Hematopoietic multipotent progenitor cell treated with erythropoietin and hydrocortisone succinate and interleukin-3 and kit ligand, for 15 days (in vitro differentiated cells): ENCODE measurements around the gene C11orf21.

Experiments used
- DNase-seq: peaks from one replicate; pipeline ENCODE4 v3.0.0-alpha.2; 2015; ENCODE audit warnings: low spot score

C11orf21 gene

DNA sequence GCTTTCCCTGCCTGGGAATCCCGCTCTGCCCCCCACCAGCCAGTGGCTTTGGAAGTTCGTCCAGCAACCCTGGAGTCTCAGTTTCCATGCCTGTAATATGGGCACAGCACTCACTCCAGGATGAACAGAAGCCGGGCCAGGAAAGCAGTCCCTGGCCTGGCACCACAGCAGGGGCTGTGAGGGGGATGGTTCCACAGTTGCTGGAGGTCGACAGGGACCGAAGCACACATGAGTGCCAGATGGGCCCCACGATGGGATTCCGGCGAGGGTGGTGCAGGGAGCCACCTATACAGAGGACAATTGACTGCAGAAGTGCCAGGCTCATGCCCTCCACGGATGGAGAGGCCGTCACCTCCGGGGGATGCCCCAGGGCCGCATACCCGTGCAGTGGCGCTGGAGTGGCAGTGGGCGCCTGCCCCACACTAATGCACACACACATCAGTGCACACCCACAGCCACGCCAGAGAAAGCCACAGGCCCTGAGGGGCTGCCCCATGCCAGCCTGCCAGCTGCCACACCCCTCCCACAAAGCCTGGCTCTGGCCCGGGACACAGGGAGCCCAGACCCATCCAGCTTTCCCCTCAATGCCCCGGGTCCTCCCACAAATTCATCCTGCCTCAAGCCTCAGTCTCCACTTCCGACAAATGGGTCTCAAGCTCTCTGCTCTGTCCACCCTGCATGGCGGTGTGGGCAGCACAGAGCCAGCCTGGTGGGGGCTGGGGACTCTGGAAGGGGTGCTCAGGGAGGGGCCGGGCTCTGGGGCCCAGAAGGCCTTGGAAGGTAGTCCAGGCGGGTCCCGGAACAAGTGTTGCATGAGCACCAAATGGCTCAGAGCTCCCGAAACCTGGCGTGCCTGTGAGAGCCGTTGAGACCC, 41.0 kb downstream of the C11orf21 start:
- no peak for DNase-seq

DNA sequence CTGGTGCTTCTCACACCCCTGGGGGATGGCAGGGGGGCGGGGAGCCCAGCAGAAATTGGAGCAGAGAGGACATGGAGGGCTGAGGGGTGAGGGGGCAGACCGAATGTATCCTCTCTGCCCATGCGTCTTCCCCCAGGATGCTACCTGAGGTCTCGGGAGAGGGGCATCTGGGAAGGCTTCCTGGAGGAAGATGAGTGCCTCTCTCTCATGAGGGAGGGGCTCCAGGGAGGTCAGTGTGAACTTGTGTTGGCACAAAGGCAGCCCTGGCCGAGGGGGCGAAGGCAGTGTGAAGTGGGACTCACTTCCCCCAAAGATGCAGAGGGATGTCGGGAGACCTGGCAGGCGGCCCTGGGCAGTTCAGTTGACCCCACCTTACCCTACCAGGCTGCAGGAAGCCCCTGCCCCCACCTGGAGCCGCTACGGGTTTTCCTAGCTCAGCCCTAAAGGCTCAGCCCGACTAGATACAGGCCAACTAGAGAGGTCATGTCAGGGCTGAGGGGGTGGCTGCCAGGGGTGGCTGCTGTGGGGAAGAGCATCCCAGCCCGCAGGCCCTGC, 41.7 kb downstream of the C11orf21 start:
- no peak for DNase-seq

DNA sequence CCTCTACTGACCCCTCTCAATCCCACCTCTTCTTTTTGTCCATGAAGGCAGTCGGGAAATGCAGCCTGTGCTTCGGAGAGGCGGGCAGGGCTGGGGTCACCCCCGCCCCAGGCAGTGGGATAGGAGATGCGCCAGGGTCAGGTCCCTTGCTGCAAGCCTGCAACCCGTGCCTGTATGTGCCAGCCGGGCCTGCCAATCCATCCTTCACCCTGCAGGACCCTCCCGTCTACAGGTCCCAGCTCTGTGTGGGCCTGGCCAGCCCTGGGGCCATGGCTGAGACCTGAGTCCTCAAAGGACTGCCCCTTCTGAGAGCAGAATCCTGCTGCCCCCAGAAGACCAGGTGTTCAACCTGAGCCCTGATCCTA, 42.3 kb downstream of the C11orf21 start:
- no peak for DNase-seq

GRCh38 chr11:2258501-2259465, 42.9 kb downstream of the C11orf21 start:
- DNase-seq, result no peak

DNA sequence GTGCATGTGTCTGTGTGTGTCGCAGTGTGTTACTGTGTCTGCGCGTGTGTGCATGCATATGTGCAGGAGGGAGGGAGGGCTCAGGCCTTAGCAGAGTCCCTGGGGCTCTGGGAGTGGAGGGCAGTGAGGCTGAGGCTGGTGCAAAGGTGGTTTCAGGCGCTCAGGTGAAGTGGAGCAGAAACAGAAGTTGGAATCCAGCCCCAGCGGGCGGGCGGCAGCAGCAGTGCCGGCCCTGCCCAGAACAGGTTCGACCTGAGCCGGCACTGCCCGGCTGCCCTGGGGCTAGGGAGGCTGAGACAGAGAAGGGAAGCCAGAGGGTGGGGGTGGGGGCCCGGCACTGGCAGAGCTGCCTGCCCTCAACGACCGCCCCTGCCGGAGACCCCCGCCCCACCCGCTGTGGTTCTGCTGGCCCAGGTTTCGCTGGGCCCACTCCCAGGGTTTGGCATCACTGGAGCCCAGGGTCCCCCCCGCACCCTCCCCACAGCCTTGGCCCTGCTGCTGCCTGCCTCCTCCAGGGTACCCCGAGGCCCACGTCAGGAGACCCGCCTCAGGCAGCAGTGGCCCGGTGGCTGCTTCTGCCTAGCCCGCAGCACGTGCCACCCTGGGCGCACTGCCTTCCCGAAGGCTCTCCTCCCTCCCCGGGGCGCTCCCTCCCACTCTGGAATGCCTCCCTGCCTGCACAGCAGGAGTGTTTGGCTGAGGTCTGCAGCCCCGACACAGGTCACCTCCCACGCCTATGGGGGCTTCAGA, 44.6 kb downstream of the C11orf21 start:
- DNase-seq, result no peak

DNA sequence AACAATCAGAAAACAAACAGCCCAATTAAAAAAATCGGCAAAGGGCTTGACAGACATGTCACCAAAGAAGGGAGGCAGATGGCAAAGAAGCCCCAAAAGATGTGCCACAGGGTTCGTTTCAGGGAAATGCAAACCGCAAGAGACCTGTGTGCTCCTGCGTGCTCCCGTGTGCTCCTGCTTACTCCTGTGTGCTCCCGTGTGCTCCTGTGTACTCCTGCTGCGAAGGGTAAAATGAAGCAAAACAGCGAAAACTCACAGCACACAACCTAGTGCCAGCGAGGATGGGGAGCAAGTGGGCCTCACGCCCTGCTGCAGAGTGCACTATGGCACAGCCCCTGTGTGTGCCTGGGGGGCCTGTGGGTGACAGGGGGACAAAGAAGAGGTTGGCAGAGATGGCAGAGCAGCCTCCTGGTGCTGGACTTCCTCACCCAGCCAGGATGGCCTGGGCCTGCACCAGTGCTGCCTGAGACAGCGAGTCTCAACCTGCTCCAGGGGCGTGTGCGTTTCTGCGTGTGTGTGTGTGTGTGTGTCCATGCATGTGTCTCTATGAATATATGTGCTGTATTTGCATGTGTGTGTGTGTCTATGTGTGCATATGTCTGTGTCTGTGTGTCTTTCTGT, 45.3 kb downstream of the C11orf21 start:
- no peak for DNase-seq

DNA sequence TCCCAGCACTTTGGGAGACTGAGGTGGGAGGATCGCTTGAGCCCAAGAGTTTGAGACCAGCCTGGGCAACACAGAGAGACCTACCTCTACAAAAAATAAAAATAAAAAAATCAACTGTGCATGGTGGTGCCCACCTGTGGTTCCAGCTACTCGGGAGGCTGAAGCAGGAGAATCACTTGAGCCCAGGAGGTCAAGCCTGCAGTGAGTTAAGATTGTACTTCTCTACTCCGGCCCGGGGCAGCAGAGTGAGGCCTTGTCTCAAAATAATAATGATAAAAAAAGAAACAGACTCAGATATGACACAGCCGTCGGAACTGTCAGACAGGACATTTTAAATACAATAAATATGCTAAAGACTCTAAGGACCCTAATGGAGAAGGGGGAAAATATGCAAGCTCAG, 49.7 kb downstream of the C11orf21 start:
- DNase-seq, result no peak

DNA sequence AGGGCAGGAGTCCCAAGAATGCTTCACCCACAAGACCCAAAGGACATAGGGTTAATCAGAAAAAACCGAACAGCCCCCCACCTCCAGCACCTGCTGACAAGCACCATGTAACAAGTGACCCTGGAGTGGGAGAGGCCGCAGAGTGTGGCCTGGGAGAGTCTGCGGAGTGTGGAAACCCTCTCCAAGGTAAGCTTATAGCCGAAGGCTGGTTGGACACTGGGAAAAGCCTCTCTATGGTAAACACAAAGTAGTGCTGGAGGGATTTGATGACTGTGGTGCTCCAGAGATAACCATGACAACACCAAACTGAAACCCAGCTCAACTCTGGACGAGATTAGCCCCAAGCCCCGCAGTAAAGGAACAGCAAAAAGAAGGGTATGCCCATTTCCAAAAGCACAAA, 50.6 kb downstream of the C11orf21 start:
- no peak for DNase-seq

GRCh38 chr11:2250485-2250884, 51.2 kb downstream of the C11orf21 start:
- DNase-seq, result no peak

DNA sequence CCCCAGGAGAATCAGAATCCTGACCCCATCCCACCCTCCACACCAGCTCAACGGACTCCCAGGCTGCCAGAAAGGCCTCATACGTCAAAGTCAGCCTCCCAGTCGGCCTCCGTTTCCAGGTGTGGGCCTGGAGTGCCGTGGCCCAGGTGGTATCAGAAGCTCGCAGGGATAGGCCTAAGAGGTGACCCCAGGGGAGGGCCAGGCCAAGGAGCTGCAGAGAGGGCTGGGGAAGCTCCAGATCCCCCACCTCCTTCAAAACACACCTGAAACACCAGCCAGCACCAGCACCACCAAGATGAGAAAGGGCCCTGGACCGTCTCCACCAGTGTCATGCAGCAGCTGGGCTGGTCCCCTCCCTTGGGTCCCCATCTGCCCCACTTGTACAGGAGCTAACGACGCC, 51.7 kb downstream of the C11orf21 start:
- no peak for DNase-seq

DNA sequence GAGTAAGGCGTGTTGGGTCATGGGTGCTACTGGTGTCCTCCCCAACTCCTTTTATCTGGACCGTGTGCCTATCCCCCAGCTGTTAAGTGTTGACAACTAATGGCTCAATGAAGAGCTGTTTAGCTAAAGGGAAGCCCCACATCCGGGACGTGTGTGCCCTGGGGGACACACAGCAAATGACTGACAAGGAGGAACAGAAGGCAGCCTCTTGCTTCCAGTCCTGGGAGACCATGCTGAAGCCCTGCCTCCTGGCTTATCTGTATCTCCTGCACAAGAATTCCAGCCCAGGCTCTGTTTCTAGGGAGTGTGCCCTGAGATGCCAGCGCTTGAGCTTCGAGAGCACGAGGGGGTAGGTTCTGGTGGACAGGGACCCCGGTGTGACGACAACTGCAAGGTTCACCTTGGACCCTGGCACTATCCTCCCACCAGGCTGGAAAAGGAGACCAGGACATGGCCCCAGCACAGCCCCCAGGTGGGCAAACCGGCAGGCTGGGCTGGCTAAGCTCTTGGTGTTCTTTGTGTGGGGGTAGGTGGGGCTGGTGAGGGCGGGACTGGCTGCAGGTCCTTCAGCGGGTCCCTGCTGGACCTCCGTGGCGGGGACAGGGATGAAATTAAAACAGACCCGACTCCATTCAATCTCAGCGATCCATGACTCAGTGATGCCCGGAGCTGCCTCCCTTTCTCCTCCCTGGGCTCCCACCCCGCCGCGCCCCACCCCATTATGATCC, 52.4 kb downstream of the C11orf21 start:
- no peak for DNase-seq

GRCh38 chr11:2248762-2249161, 53.0 kb downstream of the C11orf21 start:
- no peak for DNase-seq

- DNase-seq, result no peak
Observed at GRCh38 chr11:2248242-2248641, 53.5 kb downstream of the C11orf21 start.

DNA sequence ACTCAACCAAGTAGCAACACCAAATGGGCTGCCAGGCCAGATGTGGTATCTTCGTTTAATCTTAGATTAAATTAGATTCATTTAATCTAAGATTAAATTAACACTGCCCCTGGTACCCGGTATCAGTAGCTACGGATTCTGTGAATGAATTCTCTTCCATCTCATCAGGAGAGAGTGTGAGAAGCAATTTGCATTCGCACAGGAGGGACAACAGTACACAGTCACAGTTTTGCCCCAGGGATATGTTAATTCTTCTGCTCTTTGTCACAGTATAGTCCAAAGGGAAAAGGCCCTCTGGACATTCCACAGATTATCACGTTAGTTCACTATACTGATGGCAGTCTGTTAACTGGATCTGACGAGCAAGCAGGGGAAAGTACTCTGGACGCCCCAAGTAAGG, 54.2 kb downstream of the C11orf21 start:
- DNase-seq, result no peak
